NOMO-1 (cell line): Measurements from ENCODE around the gene SAP25.

ENCODE experiments used
- DNase-seq, 2 experiments: peaks; one replicate each; lab custom pipeline; 2025; ENCODE audit not compliant: unreplicated experiment in 2 of 2; lab: John Stamatoyannopoulos, UW

The SAP25 gene

GRCh38 chr7:100598425-100598824, 24.7 kb upstream of the SAP25 start:
- no peak for DNase-seq

GRCh38 chr7:100595188-100595587, 21.5 kb upstream of the SAP25 start:
- DNase-seq: no peak

GRCh38 chr7:100591596-100591995, 17.9 kb upstream of the SAP25 start:
- no peak for DNase-seq

GRCh38 chr7:100590077-100590737, 16.5 kb upstream of the SAP25 start:
- no peak for DNase-seq

- DNase-seq: no peak
Measured at GRCh38 chr7:100589341-100589947, 15.7 kb upstream of the SAP25 start.

- DNase-seq: peak; percentile 30 to 40
Measured at GRCh38 chr7:100588438-100588837, 14.7 kb upstream of the SAP25 start.

- DNase-seq: peak; percentile 100
Measured at GRCh38 chr7:100586266-100587025, 12.7 kb upstream of the SAP25 start, which contains the start of gene FBXO24. TSS of gene FBXO24 (plus strand) at chr7:100586328. CDS start at chr7:100586626, 298 bp downstream.

- DNase-seq: peak; percentile 37 to 38
Measured at GRCh38 chr7:100585511-100586265, 12.0 kb upstream of the SAP25 start, which contains the start of gene LRCH4. TSS of gene LRCH4 (minus strand) at chr7:100586129. CDS start at chr7:100586100, 29 bp downstream.

- peak in 1 of 2 experiments; percentile 17 for DNase-seq
Measured at GRCh38 chr7:100584683-100585510, 11.2 kb upstream of the SAP25 start.

- peak; percentile 53 to 97 for DNase-seq
Measured at GRCh38 chr7:100584054-100584682, 10.5 kb upstream of the SAP25 start.

- DNase-seq: peak; percentile 97
Measured at GRCh38 chr7:100583132-100584053, 9.7 kb upstream of the SAP25 start.

GRCh38 chr7:100582650-100583049, 8.9 kb upstream of the SAP25 start:
- no peak for DNase-seq

GRCh38 chr7:100582041-100582579, 8.4 kb upstream of the SAP25 start:
- no peak for DNase-seq

- DNase-seq: no peak
Measured at GRCh38 chr7:100580466-100581283, 7.0 kb upstream of the SAP25 start.

GRCh38 chr7:100578246-100579183, 4.8 kb upstream of the SAP25 start:
- DNase-seq: no peak

- DNase-seq: no peak
Measured at GRCh38 chr7:100577507-100577906, 3.8 kb upstream of the SAP25 start.
